Esophagus squamous epithelium (tissue), 5 donors: ENCODE data around the gene COL20A1. TPM values are rescaled to one million over a fixed set of nuclear protein-coding genes. Genes with fewer than 3 reads are reported as not detected.

Source experiments
- DNase-seq: peaks from one replicate; lab custom pipeline; 2025; lab: John Stamatoyannopoulos, UW
- H3K27ac ChIP-seq, 4 donors: fragments of 200-600 bp; sonication (generic); one replicate each; pipeline ENCODE4 v1.5.1; 2016 to 2019; ENCODE audit warnings: mild to moderate bottlenecking in 1 of 4
- H3K27me3 ChIP-seq, 4 donors: fragments of 200-600 bp; sonication (generic); 1 replicate in 3 of 4; 2 replicates in 1 of 4; pipeline versions ENCODE4 v1.5.1 to v1.6.0; 2017 to 2021; ENCODE audit warnings: antibody characterized with exemption in 1 of 4
- H3K36me3 ChIP-seq, 3 donors: fragments of 200-600 bp; sonication (generic); one replicate each; pipeline ENCODE4 v1.5.1; 2016 to 2019
- H3K4me1 ChIP-seq, 3 donors: fragments of 200-600 bp; sonication (generic); one replicate each; pipeline ENCODE4 v1.5.1; 2017 to 2019
- H3K4me3 ChIP-seq, 4 donors: fragments of 200-600 bp; sonication (generic); 1 replicate in 3 of 4; 2 replicates in 1 of 4; pipeline ENCODE4 v1.5.1; 2016 to 2019; ENCODE audit warnings: mild to moderate bottlenecking in 2 of 4, moderate library complexity in 1 of 4
- H3K9me3 ChIP-seq, 3 donors: fragments of 200-600 bp; sonication (generic); one replicate each; pipeline ENCODE4 v1.5.1; 2016 to 2019
- CTCF ChIP-seq, 6 experiments: fragments of 450-650 bp in 4 of 6; fragments of 200-600 bp in 2 of 6; sonication (generic) in 2 of 6; IDR thresholded peaks; one replicate each; pipeline ENCODE4 v1.5.1; 2016 to 2019; ENCODE audit warnings: antibody characterized with exemption in 6 of 6, mild to moderate bottlenecking in 4 of 6, moderate library complexity in 4 of 6
- POLR2A ChIP-seq, 4 donors: fragments of 450-650 bp; IDR thresholded peaks; one replicate each; pipeline ENCODE4 v1.6.1; 2017; ENCODE audit warnings: antibody characterized with exemption in 4 of 4, mild to moderate bottlenecking in 4 of 4, moderate library complexity in 3 of 4
- WGBS, 2 donors: methylation state at CpG; one replicate each; pipeline ENCODE4 v1.1.5; 2018; 5-methylcytosine and 5-hydroxymethylcytosine counted together
- intact Hi-C: fragments of 100-400 bp; cut with DNase I; formaldehyde crosslinking; loops from one replicate; pipeline ENCODE4 v1.15.0; 2022
- total RNA-seq, 4 donors: library from RNA; depleted of rRNA; stranded (reverse); fragments of >200 nt; gene quantifications; one replicate each; pipeline ENCODE4 v1.1.0, GENCODE V29; 2016
- donor health status: DM: yes; HTN: yes; CAD: no.

COL20A1 gene
- total RNA-seq, 4 donors from 2014 or later = not detected

- TF ChIP-seq CTCF (IDR thresholded peaks at IDR 0.05) (no peak), POLR2A (IDR thresholded peaks at IDR 0.05) (no peak)
- intact Hi-C loops = no loop called here
- Histone ChIP-seq H3K36me3 (peaks cover 13 to 74% (median 36%) of the 10 kb centered on the region in 3 donors), H3K4me3 (no peak overlapping the region), H3K27me3 (no peaks in the 10 kb centered on the region), H3K27ac (no peak overlapping the region), H3K4me1 (peaks cover 13 to 24% (median 16%) of the 10 kb centered on the region in 3 donors), H3K9me3 (no peaks in the 10 kb centered on the region)
- WGBS, 2 donors = 88 to 92% methylated on average over 8 to 12 of the region's 30 CpGs
- DNase-seq = no peak
Observed at GRCh38 chr20:63277466-63278272, 15.3 kb upstream of the COL20A1 start.

DNA sequence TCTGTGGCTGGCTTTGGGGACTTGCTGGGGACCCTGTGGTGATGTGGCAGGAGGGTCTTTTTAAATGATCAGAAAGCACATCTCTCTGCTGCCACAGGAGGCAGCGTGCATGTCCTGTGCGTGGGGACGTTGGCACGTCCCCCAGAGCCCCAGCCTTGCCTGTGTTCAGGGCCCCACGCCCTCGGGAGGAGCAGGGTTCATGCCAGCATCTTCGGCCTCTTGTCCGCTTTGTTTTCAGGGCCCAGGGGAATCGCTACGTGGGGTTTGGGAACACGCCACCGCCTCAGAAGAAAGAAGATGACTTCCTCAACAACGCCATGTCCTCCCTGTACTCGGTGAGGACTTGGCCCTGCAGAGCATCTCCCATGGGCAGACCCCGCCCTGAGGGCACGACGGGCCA lies 14.3 kb upstream of the COL20A1 start:
- no peak for DNase-seq
- Histone ChIP-seq H3K4me3 (no peak overlapping the region), H3K36me3 (peaks cover 20 to 83% (median 45%) of the 10 kb centered on the region in 3 donors), H3K27me3 (no peaks in the 10 kb centered on the region), H3K27ac (no peak overlapping the region), H3K9me3 (no peaks in the 10 kb centered on the region), H3K4me1 (peaks cover 11 to 17% (median 13%) of the 10 kb centered on the region in 3 donors)
- intact Hi-C loops = no loop called here
- WGBS, 2 donors = 79 to 92% methylated on average over 8 to 9 of the region's 17 CpGs
- TF ChIP-seq CTCF (IDR thresholded peaks at IDR 0.05) (no peak), POLR2A (IDR thresholded peaks at IDR 0.05) (no peak)

DNA sequence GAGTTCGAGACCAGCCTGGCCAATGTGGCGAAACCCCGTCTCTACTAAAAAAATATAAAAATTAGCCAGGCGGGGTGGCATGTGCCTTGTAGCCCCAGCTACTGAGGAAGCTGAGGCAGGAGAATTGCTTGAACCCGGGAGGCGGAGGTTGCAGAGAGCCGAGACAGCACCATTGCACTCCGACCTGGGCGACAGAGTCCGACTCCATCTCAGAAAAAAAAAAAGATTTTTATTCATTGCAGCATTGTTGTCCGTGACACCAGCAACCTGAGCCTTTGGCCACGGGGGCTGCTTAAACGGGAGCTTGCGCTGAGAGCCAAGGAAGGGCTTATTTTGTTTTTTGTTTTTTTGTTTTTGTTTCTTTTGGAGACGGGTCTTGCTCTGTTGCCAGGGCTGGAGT lies 13.1 kb upstream of the COL20A1 start:
- peaks cover 30 to 96% (median 45%) of the 10 kb centered on the region in 3 donors for H3K36me3 ChIP-seq
- H3K4me1 ChIP-seq = peaks cover 0 to 5% (median under 1%) of the 10 kb centered on the region in 3 donors
- no peak overlapping the region for H3K4me3 ChIP-seq
- DNase-seq = no peak
- H3K27me3 ChIP-seq = no peaks in the 10 kb centered on the region
- H3K9me3 ChIP-seq = no peaks in the 10 kb centered on the region
- WGBS, 2 donors = 95% methylated on average over 13 to 15 of the region's 15 CpGs
- TF ChIP-seq CTCF (IDR thresholded peaks at IDR 0.05) = no peak
- no peak for TF ChIP-seq POLR2A (IDR thresholded peaks at IDR 0.05)
- intact Hi-C loops = no loop called here
- H3K27ac ChIP-seq = no peak overlapping the region

DNA sequence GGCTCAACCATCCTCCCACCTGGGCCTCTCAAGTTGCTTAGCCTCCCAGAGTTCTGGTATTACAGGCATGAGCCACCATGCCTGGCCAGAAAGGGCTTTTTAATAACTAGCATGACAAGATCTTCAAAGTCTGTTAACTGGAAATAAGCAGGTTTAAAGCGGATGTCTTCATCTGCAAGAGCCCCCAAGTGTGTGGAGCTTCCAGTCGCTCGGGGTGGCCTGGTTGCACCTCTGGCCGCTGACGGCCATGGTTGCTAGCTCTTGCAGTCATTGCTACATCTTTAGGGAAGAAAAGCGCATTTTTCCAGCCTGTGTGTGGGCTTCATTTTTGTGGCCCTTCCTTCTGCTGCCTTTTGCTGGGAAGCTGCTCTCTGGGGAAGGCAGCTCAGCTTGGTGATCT lies 12.6 kb upstream of the COL20A1 start:
- 93 to 95% methylated on average over 6 of the region's 6 CpGs for WGBS, 2 donors
- H3K36me3 ChIP-seq = peaks cover 30 to 100% (median 45%) of the 10 kb centered on the region in 3 donors
- DNase-seq = no peak

More for the DNA sequence above, 12.6 kb upstream of the COL20A1 start:
- TF ChIP-seq POLR2A (IDR thresholded peaks at IDR 0.05) (no peak), CTCF (IDR thresholded peaks at IDR 0.05) (no peak)
- intact Hi-C loops = no loop called here
- no peaks in the 10 kb centered on the region for H3K9me3 ChIP-seq
- H3K4me3 ChIP-seq = no peak overlapping the region
- no peak overlapping the region for H3K27ac ChIP-seq
- no peaks in the 10 kb centered on the region for H3K27me3 ChIP-seq
- peaks cover 0 to under 1% (median 0%) of the 10 kb centered on the region in 3 donors for H3K4me1 ChIP-seq
